ENCODE results near the gene CMSS1.

CMSS1 gene

GRCh38 chr3:99962703-99963102 is 145.0 kb downstream of the CMSS1 start:
- H3K4me3 Mint-ChIP-seq = no peak overlapping the region
- H3K9me3 Mint-ChIP-seq = no peaks in the 10 kb centered on the region
- TF ChIP-seq, protein P1, sequence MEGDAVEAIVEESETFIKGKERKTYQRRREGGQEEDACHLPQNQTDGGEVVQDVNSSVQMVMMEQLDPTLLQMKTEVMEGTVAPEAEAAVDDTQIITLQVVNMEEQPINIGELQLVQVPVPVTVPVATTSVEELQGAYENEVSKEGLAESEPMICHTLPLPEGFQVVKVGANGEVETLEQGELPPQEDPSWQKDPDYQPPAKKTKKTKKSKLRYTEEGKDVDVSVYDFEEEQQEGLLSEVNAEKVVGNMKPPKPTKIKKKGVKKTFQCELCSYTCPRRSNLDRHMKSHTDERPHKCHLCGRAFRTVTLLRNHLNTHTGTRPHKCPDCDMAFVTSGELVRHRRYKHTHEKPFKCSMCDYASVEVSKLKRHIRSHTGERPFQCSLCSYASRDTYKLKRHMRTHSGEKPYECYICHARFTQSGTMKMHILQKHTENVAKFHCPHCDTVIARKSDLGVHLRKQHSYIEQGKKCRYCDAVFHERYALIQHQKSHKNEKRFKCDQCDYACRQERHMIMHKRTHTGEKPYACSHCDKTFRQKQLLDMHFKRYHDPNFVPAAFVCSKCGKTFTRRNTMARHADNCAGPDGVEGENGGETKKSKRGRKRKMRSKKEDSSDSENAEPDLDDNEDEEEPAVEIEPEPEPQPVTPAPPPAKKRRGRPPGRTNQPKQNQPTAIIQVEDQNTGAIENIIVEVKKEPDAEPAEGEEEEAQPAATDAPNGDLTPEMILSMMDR (IDR thresholded peaks at IDR 0.05; ENCODE audit: unreplicated experiment in 3 of 3) = no peak
- H3K4me1 Mint-ChIP-seq = peaks cover 42% of the 10 kb centered on the region
- no peaks in the 10 kb centered on the region for H3K27me3 Mint-ChIP-seq (ENCODE audit: low read depth)
- peak overlapping the region in 2 of 3 experiments; percentile 13 to 23 for H3K27ac Mint-ChIP-seq
- H3K36me3 Mint-ChIP-seq (ENCODE audit: low read depth) = no peaks in the 10 kb centered on the region

- H3K4me1 Mint-ChIP-seq = peaks cover 36% of the 10 kb centered on the region
- no peaks in the 10 kb centered on the region for H3K36me3 Mint-ChIP-seq (ENCODE audit: low read depth)
- no peak overlapping the region for H3K4me3 Mint-ChIP-seq
- H3K27ac Mint-ChIP-seq = no peak overlapping the region
- H3K9me3 Mint-ChIP-seq = no peaks in the 10 kb centered on the region
- TF ChIP-seq, protein P1 (IDR thresholded peaks at IDR 0.05; ENCODE audit: unreplicated experiment in 3 of 3) = no peak
- H3K27me3 Mint-ChIP-seq (ENCODE audit: low read depth) = no peaks in the 10 kb centered on the region
These were observed 147.4 kb downstream of the CMSS1 start for GRCh38 chr3:99965077-99965476.

- H3K27ac Mint-ChIP-seq = peak overlapping the region in 2 of 3 experiments; percentile 1 to 32
- H3K4me3 Mint-ChIP-seq = no peak overlapping the region
- TF ChIP-seq, protein P1 (IDR thresholded peaks at IDR 0.05; ENCODE audit: unreplicated experiment in 3 of 3) = no peak
- no peaks in the 10 kb centered on the region for H3K36me3 Mint-ChIP-seq (ENCODE audit: low read depth)
- peaks cover 32% of the 10 kb centered on the region for H3K4me1 Mint-ChIP-seq
- H3K27me3 Mint-ChIP-seq (ENCODE audit: low read depth) = no peaks in the 10 kb centered on the region
- H3K9me3 Mint-ChIP-seq = no peaks in the 10 kb centered on the region
These were observed 148.2 kb downstream of the CMSS1 start for GRCh38 chr3:99965681-99966408.

DNA sequence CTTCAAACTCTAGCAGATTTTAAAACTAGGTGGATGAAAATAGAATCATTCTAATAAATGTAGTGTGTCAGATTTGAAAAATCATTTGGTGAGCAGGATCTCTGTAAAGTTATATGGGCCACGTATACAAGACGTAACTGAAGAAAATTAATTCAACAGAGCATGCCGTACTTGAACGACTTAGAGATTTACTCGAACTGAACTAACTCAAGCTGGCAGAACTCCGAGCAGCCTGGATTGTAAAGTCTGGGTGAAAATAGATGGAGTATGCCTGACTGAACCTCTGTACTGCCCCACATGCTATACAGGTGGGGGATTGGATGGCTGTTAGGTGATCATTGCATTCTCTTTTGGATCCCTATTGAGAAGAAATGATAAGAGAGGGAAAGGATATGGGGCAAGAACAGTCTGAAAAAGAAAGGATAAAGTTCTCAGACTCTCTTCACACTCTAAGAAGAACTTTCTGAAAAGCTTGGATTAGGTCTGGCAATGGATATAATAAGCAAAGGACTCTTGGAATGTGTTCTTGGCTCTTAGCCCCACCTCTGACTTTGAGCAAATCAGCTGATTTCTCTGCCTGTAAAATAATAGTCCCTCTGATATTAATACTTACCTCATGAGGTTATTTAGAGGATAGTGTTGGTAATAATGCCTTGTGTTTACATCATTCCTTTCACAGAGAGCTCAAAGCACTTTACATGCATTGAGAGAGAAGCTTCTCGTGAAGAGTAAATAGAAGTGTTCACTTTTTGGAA is 149.2 kb downstream of the CMSS1 start:
- Mint-ChIP-seq H3K27me3 (ENCODE audit: low read depth) (no peaks in the 10 kb centered on the region), H3K4me1 (peaks cover 26% of the 10 kb centered on the region), H3K36me3 (ENCODE audit: low read depth) (no peaks in the 10 kb centered on the region), H3K9me3 (no peaks in the 10 kb centered on the region), H3K4me3 (no peak overlapping the region), H3K27ac (peak overlapping the region in 2 of 3 experiments; percentile 58 to 79)
- TF ChIP-seq, protein P1 (IDR thresholded peaks at IDR 0.05; ENCODE audit: unreplicated experiment in 3 of 3) = no peak

DNA sequence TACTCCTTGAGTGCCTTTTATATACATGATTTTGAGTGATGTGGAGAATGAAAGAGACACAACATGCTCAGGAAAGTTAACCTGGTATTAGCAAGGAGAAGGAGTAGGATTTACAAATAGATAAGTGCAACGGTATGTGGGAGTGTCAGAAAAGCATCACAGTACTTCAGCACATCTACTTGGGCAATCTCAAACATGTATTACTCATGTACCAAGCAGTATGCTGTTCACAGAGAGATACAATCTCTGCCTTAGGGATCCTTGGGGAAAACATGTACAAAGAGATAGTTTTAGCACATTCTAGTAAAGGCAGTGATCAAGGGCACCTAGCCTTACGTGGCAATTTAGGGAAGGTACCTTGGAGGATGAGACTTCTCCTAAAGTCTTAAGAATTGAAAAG is 150.1 kb downstream of the CMSS1 start:
- peaks cover 32% of the 10 kb centered on the region for H3K4me1 Mint-ChIP-seq
- H3K4me3 Mint-ChIP-seq = no peak overlapping the region
- no peak overlapping the region for H3K27ac Mint-ChIP-seq

More for the DNA sequence above, 150.1 kb downstream of the CMSS1 start:
- no peaks in the 10 kb centered on the region for H3K9me3 Mint-ChIP-seq
- TF ChIP-seq, protein P1 (IDR thresholded peaks at IDR 0.05; ENCODE audit: unreplicated experiment in 3 of 3) = no peak
- H3K27me3 Mint-ChIP-seq (ENCODE audit: low read depth) = no peaks in the 10 kb centered on the region
- no peaks in the 10 kb centered on the region for H3K36me3 Mint-ChIP-seq (ENCODE audit: low read depth)

Data from nephron (organoid).